Stimulated activated CD4-positive, alpha-beta T cell treated with anti-CD3 and anti-CD28 coated beads, TNF-alpha, amount 100 ng/mL, for 4 hours (primary cell): ENCODE data around the gene METAP2.
A peak's percentile ranks its signal among the peaks of the same experiment; 100 is the strongest.
"Not testable (repeated sequence)": the region's sequence is repeated elsewhere in the genome, so short reads cannot be mapped to it uniquely, and the experiment has no call there.

Experiments used
- DNase-seq, 3 experiments: peaks; one replicate each; pipeline ENCODE4 v3.0.0-alpha.2; 2020; ENCODE audit warnings: low read depth in 3 of 3

Gene METAP2

GRCh38 chr12:95462551-95462950 is 11.4 kb upstream of the METAP2 start:
- DNase-seq = no peak

- DNase-seq = no peak
These were observed 10.9 kb upstream of the METAP2 start for GRCh38 chr12:95463050-95463449.

GRCh38 chr12:95463776-95464175 is 10.2 kb upstream of the METAP2 start:
- DNase-seq = not testable (repeated sequence)

GRCh38 chr12:95465275-95465674 is 8.7 kb upstream of the METAP2 start:
- DNase-seq = no peak

GRCh38 chr12:95470300-95470699 is 3.7 kb upstream of the METAP2 start:
- no peak for DNase-seq

GRCh38 chr12:95473231-95473883 is 595 bp upstream of the METAP2 start:
- peak in 2 of 3 experiments; percentile 2 to 8 for DNase-seq

GRCh38 chr12:95474660-95474958 is 657 bp downstream of the METAP2 start:
- DNase-seq = no peak

- no peak for DNase-seq
These were observed 6.3 kb downstream of the METAP2 start for GRCh38 chr12:95480230-95480629.

GRCh38 chr12:95481072-95481471 is 7.1 kb downstream of the METAP2 start:
- no peak for DNase-seq

GRCh38 chr12:95481888-95482287 is 7.9 kb downstream of the METAP2 start:
- no peak for DNase-seq

GRCh38 chr12:95482564-95482963 is 8.6 kb downstream of the METAP2 start:
- DNase-seq = not testable (repeated sequence)

GRCh38 chr12:95484524-95484923 is 10.6 kb downstream of the METAP2 start:
- DNase-seq = no peak

GRCh38 chr12:95487024-95487423 is 13.1 kb downstream of the METAP2 start:
- no peak for DNase-seq

- no peak for DNase-seq
These were observed 18.5 kb downstream of the METAP2 start for GRCh38 chr12:95492462-95492861.

GRCh38 chr12:95494888-95495287 is 20.9 kb downstream of the METAP2 start:
- DNase-seq = no peak

- DNase-seq = no peak
These were observed 21.5 kb downstream of the METAP2 start for GRCh38 chr12:95495433-95495832.

GRCh38 chr12:95497031-95497430 is 23.1 kb downstream of the METAP2 start:
- DNase-seq = no peak

- no peak for DNase-seq
These were observed 25.0 kb downstream of the METAP2 start for GRCh38 chr12:95498968-95499367.

- DNase-seq = no peak
These were observed 25.8 kb downstream of the METAP2 start for GRCh38 chr12:95499772-95500171.

- DNase-seq = no peak
These were observed 30.2 kb downstream of the METAP2 start for GRCh38 chr12:95504140-95504539.

- no peak for DNase-seq
These were observed 31.1 kb downstream of the METAP2 start for GRCh38 chr12:95505039-95505438.

GRCh38 chr12:95506707-95507523 is 33.0 kb downstream of the METAP2 start:
- DNase-seq = no peak

GRCh38 chr12:95509300-95509699 is 35.3 kb downstream of the METAP2 start:
- DNase-seq = no peak

- no peak for DNase-seq
These were observed 38.0 kb downstream of the METAP2 start for GRCh38 chr12:95511977-95512376.
